Neural cell (in vitro differentiated cells): Measurements from ENCODE around the gene PAPSS2.

Experiments
- CTCF ChIP-seq: fragments of 450-650 bp; IDR thresholded peaks from 2 replicates; pipeline ENCODE4 v1.5.1; 2014; ENCODE audit warnings: antibody characterized with exemption, mild to moderate bottlenecking, moderate library complexity; ENCODE audit not compliant: poor library complexity, severe bottlenecking
- REST ChIP-seq: IDR thresholded peaks from 2 replicates; pipeline ENCODE4 v1.6.1; 2012; ENCODE audit warnings: borderline replicate concordance

DNA sequence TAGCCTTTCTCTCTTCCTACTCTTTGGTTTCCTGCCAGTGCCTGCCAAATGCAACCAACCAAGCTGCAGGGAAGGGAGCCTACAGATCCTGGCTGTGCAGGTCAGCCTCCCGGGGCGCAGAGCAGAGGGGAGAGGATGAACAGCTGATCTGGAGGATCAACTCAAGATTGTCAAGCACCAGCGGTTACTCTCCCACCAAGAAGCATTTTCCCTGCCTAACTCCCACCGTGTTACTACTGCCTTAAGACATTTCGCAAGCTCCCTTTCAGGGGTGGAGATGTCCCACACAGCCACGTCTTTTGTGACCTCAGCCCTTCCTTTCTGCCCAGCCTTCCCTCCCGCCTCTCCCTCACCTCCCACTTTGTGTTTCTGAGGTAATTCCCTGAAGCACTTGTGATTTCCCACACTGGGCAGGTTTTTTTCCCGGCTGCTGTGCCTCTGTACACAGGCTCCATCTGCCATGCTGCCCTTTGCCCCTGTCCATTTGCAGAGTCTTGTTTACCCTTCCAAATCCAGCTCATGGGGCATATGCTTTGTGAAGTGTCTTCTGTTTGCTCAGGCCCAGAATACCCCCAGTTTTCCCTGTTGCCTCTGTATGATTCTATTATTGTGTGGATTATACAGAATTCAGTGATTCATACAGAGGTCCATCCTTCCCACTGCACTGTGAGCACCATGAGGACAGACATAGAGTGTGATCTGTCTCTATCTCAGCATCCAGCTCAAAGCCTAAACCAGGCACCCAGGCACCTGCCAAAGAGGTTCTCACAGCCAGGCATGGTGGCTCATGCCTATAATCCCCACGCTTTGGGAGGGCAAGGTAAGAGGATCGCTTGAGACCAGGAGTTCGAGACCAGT lies 40.9 kb upstream of the PAPSS2 start:
- TF ChIP-seq CTCF (no peak), REST (no peak)
